ENCODE measurements around the gene KNDC1. TPM values are rescaled to one million over a fixed set of nuclear protein-coding genes. Genes with fewer than 3 reads are reported as not detected.
"Not testable (repeated sequence)": the region's sequence is repeated elsewhere in the genome, so short reads cannot be mapped to it uniquely, and the experiment has no call there.

The KNDC1 gene
- polyA plus RNA-seq, 1 donor, result 10.7 TPM

DNA sequence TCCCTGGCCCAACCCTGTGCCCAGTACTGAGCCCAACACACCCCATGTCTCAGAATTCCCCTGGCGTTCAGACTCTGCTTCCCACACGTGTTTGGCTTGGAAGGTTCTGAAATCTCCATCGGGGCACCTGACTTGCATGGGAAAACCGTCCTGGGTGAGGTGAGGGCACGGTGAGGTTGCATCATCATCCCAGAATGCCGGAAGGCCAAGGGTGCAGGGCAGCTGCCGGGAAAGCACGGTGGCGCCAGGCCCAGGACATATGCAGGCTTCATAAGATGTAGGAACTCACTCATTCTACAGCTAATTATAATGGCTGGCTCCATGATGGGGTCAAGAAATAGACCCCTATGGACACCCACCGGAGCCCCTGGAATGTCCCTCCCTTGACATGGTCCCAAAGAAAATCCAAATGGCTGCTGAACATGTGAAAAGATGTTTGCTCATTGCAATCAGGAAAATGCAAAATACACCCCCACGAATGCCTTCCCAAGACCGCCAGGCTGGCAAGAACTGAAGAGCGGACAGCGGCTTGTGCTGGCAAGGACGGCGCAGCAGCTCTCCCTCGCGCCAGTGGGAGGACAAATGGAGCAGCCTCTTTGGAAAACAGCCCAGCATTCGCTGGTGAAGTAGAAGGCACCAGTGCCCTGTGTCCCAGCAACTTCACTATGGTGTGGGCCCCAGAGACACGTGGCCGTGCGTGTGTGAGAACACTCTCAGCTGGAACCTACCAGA is 2.3 kb downstream of the KNDC1 start:
- no peak for DNase-seq

DNA sequence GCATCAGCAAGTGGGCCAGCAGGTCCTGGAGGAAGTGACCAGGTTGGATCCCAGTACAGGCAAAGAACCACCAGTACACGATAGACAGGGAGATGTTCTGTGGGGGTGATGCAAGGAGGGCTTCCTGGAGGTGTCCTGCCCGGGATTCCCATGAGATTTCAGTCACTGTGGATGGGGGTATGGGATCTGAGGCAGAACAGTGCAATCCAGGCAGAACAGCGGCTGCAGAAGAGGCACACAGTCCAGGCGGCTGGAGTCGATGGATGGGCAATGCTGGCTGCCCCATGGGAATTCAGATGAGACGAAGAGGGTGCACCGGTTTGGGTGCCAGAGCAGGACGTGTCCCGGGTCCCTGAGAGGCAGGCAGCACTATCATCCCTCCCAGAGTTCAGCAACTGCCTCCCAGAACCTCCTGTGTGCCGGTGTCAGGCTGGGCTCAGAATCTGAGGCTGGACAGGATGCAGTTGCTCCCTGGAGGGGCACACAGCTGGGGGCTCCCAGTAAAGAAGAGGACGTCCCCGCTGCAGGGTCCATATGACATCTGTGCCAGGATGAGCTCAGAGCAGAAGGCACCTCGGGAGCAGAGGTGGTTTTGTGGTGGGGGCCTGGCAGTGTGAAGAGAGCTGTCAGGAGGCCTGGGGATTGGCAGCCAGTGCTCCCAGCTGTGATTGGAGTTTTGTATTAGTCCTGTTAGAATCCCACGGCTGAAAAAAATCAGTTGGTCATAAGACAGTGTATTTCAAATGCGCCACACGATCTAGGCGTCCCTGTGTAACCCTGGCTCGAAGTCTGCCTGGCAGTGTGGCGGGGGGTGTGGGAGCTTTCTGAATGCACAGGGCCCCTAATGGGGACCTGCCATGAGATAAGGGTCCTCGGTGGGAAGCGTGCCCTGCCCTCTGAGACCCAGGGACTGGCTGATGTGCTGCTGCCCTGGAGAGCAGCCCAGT is 3.2 kb downstream of the KNDC1 start:
- no peak for DNase-seq

DNA sequence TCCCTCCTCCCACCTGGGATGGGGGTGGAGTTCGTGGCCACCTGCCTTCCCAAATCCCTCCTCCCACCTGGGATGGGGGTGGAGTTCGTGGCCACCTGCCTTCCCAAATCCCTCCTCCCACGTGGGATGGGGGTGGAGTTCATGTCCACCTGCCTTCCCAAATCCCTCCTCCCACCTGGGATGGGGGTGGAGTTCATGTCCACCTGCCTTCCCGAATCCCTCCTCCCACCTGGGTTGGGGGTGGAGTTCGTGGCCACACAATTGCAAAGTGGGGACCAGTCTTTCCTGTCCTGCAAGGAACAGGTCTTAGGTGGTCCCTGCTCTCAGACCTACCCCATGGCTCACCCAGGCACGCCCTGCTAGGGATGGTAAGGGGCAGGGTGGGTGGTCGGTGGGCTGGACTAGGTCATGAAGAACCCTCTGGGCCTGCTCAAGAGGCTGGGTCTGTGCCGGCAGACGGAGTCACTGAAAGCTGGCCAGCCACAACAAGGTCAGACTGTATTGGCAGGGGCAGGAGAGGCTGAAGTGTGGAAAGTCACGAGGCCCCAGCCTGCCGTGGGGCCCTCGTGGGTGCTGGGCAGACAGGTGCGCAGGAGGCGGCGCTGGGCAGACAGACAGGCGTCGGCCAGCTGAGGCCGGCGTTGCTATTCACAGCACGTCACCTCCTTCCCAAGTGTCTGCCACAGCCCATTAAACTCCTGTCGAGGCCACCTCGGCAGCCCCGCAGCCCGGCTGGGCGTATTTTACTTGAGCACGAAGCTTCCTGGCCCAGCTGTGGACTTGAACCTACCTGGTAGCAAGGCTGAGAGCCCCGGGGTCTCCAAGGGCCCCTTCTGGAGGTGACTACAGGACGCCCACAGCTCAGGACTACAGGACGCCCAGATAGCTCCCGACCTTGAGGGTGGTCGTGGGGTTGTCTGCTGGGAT is 4.1 kb downstream of the KNDC1 start:
- no peak for DNase-seq

DNA sequence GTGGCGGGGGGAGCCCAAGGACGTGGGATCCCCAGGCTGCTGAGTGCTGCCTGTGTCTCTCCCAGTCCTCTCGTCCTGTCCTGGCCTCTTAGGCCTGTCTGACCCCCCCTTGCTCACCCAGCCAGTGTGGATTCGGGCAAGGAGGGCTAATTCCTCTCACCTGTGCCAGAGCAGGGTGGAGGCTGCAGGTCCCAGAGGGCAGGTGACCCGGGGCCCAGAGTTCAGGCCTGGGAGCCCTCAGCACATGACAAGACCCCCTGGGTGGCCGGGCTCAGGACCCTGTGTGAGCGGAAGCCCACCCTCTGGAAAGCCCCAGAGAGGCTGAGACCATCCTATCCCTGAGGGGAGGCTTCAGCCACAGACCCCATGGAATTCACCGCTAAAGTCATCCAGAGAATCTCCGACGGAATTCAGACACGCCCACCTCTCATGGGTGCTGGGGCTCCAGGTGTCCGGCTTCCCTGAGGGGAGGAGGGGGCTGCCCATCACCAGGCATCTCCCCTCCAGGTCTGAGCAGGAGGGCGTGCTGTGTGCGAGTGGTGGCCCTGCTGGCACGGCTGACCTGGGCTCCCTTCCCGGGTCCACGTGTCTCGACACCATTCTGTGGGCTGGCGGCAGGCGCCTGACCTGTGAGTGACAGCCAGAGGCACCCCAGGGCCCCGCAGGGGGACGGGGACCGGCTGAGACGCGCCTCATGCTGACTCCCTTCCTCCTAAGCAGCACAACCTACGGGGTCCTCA is 5.0 kb downstream of the KNDC1 start:
- DNase-seq, result no peak

DNA sequence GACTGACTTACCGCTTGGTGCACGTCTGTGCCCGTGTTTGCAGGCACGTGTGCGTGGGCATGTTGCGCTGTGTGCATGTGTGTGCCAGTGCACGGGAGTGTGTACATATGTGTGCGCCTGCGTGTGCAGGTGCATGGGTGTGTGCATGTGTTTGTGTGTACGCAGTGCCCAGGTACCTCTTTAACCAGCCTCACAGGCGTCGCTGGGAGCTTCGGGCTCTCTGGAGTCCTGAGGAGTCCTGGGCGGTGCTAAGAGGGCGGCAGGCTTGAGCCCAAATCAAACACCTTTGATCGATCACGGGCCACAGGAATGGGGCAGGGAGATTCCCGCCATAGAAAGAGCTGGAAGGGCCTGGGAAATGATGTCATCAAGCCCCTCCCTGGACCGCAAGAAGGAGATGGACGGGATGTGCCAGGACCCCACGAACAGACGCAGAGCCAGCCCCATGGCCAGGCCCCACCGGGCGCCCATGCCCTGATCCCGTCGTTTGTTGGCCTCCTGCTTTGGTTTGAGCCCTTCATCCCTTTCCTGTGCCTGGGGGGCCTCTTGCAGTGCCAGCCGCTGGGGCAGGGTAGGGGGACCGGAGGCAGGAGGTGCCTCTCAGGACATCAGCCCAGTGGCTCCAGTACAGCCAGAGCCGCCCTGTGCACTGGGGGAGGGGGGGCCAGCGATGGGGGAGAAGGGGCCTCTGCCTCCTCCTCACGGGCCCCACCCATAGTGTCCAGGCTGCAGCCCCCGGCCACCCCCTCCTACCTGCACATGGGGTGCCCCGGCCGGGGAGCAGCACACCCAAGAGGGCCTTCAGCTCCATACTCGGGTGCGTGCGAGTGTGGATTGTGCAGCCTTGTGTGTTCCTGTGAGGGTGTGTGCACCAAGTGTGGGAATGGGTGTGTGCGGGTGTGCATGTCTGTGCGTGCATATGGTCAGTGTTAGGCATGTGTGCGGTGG is 5.8 kb downstream of the KNDC1 start:
- DNase-seq, result no peak

DNA sequence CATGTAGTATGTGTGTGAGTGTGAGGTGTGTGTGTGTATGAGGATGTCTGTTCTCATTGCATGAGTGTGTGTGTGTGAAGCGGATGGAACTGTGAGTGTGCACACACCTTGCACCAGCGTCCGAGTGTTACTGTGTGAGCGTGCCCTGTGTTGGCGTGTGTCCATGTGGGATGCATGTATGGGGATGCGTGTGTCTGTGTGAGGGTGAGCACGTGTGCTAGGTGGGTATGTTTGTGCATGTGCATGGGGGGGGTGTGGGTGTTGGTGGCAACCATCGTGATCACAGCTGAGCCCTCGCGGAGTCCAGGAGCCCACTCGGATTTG is 6.4 kb downstream of the KNDC1 start:
- no peak for DNase-seq

DNA sequence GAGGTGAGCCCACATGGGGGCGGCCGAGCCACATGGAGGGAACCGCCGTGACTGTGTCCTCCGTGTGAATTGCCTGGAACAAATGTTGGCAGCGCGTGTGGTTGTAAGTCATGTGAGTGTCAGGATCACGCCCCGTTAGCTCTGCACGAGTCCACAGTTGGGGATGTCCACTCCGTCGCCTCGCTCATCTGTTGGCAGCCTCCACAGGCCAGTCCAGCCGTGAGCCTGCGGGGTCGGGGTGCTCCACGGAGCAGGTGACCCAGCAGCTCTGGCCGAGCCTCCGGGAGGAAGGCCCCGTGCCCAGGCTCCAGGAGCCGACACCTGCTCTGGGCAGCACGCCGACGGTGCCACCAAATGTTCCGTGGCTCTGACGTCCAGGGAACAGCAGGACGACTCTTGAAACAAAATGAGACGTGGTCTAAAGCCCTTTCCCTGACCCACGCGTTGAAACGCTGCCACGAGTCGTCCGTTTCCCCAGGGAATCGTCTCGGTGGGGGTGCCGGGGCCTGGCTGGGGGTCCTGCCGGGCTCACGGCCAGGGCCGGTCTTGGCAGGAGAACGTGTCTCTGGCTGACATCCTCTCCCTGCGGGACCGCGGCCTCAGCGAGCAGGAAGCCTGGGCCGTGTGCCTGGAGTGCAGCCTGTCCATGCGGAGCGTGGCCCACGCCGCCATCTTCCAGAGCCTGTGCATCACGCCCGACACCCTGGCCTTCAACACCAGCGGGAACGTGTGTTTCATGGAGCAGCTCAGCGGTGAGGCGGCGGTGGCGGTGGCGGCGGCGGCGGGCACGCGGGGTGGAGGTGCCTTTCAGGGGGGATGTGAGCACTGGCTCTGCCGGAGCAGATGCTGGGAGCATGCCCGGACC is 7.0 kb downstream of the KNDC1 start:
- DNase-seq, result peak; percentile 38

DNA sequence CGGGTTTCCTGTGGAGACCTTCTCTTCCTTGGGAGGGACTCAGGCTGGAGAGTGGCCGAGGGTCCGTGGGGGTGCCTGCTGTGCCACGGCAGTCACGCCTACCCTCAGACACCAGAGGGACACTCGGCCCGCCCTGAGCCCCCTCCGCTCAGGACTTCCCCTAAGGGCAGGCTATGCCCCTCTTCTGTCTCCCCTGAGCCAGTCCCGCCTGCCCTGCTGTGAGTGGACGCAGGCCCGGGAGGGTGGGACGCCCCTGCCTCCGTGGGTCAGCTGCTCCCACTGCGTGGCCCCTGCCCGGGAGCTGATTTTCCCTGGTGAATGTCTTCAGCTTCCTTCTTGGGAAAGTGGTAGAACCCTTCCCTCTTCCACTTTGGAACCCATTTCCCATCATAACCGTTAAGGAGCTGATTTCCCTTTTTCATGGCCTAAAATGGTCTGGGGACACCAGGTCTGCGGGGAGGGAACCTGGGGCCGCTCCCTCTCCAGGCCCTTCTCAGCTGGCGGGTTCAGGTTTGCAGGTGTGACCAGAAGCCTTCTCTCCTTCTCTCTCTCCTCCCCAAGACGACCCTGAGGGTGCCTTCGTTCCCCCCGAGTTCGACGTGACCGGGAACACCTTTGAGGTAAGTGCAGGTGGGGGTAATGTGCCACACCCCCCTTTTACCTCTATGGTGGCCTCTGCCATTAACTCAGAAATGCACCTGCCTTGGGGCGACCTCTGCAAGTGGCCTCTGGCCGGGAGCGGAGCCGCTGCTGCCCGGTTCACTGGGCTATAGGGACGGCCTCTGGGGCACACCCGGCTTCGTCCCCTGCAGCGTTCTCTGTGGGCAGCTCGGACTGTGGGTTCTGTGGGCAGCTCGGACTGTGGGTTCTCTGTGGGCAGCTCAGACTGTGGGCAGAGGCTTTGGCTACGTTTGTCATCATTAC is 7.9 kb downstream of the KNDC1 start:
- DNase-seq, result no peak

DNA sequence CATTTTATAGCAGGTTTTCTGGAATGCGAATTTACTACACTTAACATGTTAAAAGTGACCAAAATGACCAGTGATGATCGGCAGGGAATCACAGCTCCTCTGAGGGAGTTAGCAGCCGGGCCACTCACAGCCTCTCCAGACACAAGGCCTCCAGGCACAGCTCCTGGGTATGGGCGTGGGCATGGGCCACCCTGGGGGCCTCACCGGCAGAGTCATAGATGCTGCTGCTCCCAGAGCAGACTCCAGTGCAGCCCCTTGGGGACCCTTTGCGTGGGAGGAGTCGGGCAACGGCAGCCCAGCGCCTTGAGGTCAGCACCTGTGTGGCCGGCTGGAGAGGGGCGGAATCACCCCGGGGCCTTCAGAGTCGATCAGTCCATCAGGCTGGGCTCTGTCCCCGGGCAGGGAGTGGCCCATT is 8.6 kb downstream of the KNDC1 start:
- DNase-seq, result no peak

DNA sequence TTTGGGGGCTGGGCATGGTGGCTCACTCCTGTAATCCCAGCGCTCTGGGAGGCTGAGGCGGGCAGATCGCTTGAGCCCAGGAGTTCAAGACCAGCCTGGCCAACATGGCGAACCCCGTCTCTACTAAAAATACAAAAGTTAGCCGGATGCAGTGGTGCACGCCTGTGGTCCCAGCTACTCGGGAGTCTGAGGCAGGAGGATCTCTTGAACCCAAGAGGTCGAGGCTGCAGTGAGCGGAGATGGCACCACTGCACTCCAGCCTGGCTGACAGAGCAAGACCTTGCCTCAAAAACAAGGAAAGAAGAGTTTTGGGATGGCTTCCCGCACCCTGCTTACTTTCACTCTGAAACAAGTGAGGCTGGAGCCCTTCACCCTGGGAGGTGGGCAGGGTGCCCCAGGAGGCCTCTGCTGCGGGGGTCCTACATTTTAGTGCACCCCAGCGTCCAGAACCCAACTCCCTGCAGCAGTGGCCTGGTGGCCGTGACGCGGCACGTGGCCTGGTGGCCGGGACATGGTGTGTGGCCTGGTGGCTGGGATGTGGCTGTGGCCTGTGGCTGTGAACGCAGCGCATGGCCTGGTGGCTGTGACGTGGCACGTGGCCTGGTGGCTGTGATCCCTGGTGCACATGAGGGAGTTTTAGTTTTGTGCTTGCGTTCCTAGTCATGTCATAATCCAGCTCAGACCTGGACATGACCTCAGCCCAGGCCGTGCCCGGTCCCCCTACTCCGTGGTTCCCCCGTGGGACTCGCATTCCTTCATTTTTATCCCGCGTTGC is 9.3 kb downstream of the KNDC1 start:
- DNase-seq, result no peak

DNA sequence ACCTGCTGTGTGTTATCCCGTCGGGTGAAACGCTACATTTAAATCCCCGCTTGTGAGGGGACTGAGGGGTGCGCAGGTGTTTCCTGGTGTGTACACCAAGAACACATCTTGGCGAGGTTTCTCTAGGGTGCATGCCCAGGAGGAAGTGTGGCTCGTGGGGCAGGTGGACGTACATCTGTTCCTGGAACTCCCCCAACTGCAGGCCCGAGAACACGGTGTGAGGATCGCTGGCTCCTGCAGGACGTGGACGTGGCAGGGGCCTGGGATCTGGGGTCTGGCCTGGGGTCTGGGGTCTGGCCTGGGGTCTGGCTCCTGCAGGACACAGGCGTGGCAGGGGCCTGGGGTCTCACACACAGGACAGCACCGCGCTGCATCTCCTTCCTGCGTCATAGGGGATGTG is 10.1 kb downstream of the KNDC1 start:
- no peak for DNase-seq

DNA sequence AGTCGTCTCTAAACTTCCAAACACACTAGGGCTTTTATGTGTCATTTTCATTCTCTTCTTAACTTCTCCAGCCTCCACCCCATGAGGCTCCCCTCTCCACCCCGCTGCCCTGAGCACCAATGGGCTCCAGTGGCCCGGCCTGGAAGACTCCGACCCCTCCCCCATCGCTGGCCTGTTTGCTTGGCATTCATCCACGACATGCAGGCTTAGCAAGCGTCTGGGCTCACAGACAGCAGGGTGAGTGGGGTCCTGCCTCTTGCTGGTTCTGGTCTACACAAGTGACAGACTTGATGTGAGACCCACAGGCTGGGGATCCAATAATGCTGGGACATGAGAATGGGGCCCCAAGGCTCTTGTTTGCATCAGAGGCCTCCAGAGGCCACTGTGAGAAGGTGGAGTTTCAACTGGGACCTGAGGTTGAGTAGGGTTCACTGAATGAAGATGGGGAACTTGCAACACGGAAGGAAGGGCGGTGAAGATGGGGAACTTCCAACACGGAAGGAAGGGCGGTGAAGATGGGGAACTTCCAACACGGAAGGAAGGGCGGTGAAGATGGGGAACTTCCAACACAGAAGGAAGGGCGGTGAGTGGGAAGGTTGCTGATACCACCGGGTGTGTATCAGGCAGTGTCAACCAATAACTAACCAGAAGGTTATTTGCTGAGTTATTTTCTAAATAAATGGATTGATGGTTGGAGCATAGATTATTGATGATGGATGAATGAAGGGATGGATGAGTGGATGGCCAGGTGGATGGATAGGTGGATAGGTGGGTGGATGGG is 14.0 kb downstream of the KNDC1 start:
- DNase-seq, result no peak

DNA sequence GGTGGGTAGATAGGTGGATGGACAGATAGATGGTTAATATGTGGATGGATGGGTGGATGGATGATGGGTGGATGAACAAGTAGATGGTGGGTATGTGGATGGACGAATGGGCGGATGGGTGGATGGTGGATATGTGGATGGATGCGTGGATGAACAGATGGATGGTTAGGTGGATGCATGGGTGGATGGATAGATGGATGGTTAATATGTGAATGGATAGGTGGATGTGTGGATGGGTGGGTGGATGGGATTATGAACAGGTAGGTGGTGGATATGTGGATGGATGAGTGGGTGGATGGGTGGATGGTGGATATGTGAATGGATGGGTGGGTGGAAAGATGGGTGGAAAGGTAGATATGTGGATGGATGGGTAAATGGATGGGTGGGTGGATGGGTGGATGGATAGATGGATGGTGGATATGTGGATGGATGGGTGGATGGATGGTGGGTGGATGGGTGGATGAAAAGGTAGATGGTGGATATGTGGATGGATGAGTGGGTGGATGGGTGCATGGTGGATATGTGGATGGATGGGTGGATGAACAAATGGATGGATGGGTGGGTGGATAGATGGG is 14.8 kb downstream of the KNDC1 start:
- no peak for DNase-seq

DNA sequence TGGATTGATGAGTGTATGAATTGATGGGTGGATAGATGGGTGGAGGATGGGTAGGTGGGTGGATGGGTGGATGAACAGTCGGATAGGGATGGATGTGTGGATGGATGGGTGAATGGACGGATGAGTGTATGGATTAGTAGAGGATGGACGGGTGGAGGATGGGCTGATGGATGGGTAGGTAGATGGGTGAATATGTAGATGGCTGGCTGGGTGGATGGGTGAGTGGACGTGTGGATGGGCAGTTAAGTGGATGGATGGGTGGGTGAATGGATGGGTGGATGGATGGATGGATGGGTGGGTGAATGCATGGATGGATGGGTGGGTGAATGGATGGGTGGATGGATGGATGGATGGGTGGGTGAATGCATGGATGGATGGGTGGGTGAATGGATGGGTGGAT is 15.6 kb downstream of the KNDC1 start:
- not testable (repeated sequence) for DNase-seq

DNA sequence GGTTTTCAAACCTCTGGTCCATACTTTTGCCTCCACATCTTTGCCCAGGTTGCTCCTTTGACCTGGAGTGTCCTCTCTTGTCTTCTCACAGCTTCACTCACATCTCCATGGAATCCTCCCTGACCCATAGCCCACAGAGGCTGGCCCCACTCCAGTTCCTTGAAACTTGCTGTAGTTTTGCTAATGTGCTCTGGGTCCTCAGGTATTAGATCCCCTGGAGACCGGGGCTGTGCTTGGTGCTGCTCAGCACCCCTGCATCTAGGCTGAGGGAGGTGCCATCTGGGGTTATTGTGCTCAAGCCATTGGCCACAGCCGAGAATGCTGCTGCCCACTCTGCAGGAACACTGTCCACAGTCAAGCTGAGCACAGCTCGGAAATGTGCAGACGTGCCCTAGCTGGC is 16.5 kb downstream of the KNDC1 start:
- no peak for DNase-seq

DNA sequence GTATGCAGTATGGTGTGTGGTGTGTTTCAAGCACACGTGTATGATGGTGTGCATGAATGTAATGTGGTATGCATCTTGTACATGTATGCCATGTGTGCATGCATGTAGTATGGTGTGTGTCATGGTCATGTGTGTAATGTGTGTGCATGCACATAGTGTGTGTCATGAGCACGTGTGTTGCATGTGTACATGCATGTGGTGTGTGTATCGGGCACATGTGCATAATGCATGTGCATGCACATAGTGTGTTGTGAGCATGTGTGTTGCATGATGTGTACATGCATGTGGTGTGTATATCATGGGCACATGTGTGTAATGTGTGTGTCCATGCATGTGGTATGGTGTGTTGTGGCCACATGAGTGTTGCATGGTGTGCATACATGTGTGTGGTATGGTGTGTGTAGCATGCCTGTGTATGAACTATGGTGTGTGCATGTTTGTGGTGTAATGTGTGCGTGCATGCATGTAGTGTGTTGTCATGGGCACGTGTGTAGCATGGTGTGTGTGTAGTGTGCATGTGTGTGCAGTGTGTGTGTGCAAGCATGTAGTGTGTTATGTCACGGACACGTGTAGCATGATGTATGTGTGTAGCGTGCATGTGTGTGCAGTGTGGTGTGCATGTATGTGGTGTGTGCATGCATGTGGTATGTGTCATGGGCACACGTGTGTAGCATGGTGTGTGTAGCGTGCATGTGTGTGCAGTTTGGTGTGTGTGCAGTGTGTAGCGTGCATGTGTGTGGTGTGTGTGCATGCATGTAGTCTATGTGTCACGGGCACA is 17.6 kb downstream of the KNDC1 start:
- DNase-seq, result no peak

Measured in hindlimb muscle (tissue), 1 donor.